NT2/D1 (cell line): Measurements from ENCODE around the gene ACSF3.

Experiments
- SUZ12 ChIP-seq: IDR thresholded peaks from 2 replicates; pipeline ENCODE4 v1.6.1; 2011; ENCODE audit not compliant: insufficient read length, insufficient read depth; ENCODE audit errors: extremely low read depth
- YY1 ChIP-seq: IDR thresholded peaks from 2 replicates; pipeline ENCODE4 v1.6.1; 2011; ENCODE audit not compliant: insufficient read length, insufficient read depth
- ZNF274 ChIP-seq: IDR thresholded peaks from 2 replicates; pipeline ENCODE4 v1.6.1; 2011; ENCODE audit warnings: mild to moderate bottlenecking, low read depth, low read length

GRCh38 chr16:89122322-89122851 is 28.7 kb downstream of the ACSF3 start:
- TF ChIP-seq ZNF274, result no peak
- no peak for TF ChIP-seq YY1
- no peak for TF ChIP-seq SUZ12
